H1 (cell line): ENCODE data around the gene KCND1. TPM values are rescaled to one million over a fixed set of nuclear protein-coding genes. Genes with fewer than 3 reads are reported as not detected.

Experiments
- CTCF ChIA-PET: fragments of 300-600 bp; sonication (Branson Sonifier 250); formaldehyde crosslinking; loops from one replicate; lab custom pipeline; 2021; ENCODE audit not compliant: partially characterized antibody; lab: Charles Lee
- POLR2A ChIA-PET: fragments of 300-600 bp; sonication (Branson Sonifier 250); formaldehyde crosslinking; loops from one replicate; lab custom pipeline; 2021; ENCODE audit warnings: inconsistent platforms; ENCODE audit not compliant: partially characterized antibody; lab: Charles Lee
- DNase-seq, 2 experiments: peaks; one replicate each; pipeline versions ENCODE4 v3.0.0 to v3.0.0-alpha.2; 2010 to 2022; ENCODE audit warnings: low spot score in 2 of 2, low read depth in 1 of 2, mixed read lengths in 1 of 2
- FAIRE-seq: peaks from 2 replicates; lab custom pipeline; 2011; peaks lifted over from hg19 to GRCh38; lab: Jason Lieb, UNC
- H2AFZ ChIP-seq: 2 replicates; pipeline ENCODE4 v1.8.1; 2012; ENCODE audit warnings: low read length, inconsistent platforms
- H2AK5ac ChIP-seq: 2 replicates; pipeline ENCODE4 v1.6.1; 2013; ENCODE audit warnings: low read depth, low read length
- H2BK120ac ChIP-seq: replicated peaks from 2 replicates; pipeline ENCODE3; 2013; ENCODE audit warnings: low read depth, low read length, inconsistent platforms
- H2BK12ac ChIP-seq: 2 replicates; pipeline ENCODE4 v1.6.1; 2013; ENCODE audit warnings: low read depth, low read length
- H2BK15ac ChIP-seq: 2 replicates; pipeline ENCODE4 v1.6.1; 2013; ENCODE audit warnings: low read length
- H2BK20ac ChIP-seq: 2 replicates; pipeline ENCODE4 v1.6.1; 2013; ENCODE audit warnings: low read length
- H2BK5ac ChIP-seq: 2 replicates; pipeline ENCODE4 v1.6.1; 2013; ENCODE audit warnings: low read depth, low read length
- H3K14ac ChIP-seq: 2 replicates; pipeline ENCODE4 v1.6.1; 2013; ENCODE audit warnings: inconsistent platforms; ENCODE audit not compliant: insufficient read length
- H3K18ac ChIP-seq: 2 replicates; pipeline ENCODE4 v1.6.1; 2013; ENCODE audit warnings: low read length; ENCODE audit errors: extremely low read depth
- H3K23ac ChIP-seq: 2 replicates; pipeline ENCODE4 v1.6.1; 2013; ENCODE audit warnings: inconsistent platforms; ENCODE audit not compliant: insufficient read length
- H3K23me2 ChIP-seq: 2 replicates; pipeline ENCODE4 v1.6.1; 2013; ENCODE audit warnings: low read depth, low read length
- H3K27ac ChIP-seq: 2 replicates; pipeline ENCODE4 v1.6.1; 2011; ENCODE audit warnings: low read depth, low read length, inconsistent platforms
- H3K27me3 ChIP-seq, 4 experiments: replicated peaks in 1 of 4; 1 replicate in 1 of 4; 2 replicates in 3 of 4; pipeline versions ENCODE4 v1.6.1 to v1.8.1; 2011 to 2013; ENCODE audit warnings: low read length in 3 of 4, mild to moderate bottlenecking in 3 of 4, inconsistent platforms in 2 of 4, mixed read lengths in 2 of 4, moderate library complexity in 1 of 4; ENCODE audit not compliant: control insufficient read depth in 3 of 4, insufficient read depth in 3 of 4; ENCODE audit errors: extremely low read depth in 1 of 4
- H3K36me3 ChIP-seq, 4 experiments: 2 replicates each; pipeline versions ENCODE4 v1.6.1 to v1.8.1; 2011 to 2013; ENCODE audit warnings: mild to moderate bottlenecking in 4 of 4, low read length in 3 of 4, moderate library complexity in 2 of 4, control low read depth in 1 of 4, inconsistent platforms in 1 of 4; ENCODE audit not compliant: insufficient read depth in 4 of 4, control insufficient read depth in 2 of 4
- H3K4ac ChIP-seq: replicated peaks from 2 replicates; pipeline ENCODE3; 2013; ENCODE audit warnings: low read length, low read depth, mixed read lengths, inconsistent platforms; ENCODE audit not compliant: insufficient read length
- H3K4me1 ChIP-seq, 4 experiments: replicated peaks in 1 of 4; 1 replicate in 1 of 4; 2 replicates in 3 of 4; pipeline versions ENCODE4 v1.6.1 to v1.8.1; 2011 to 2013; ENCODE audit warnings: low read length in 3 of 4, inconsistent platforms in 2 of 4, mixed read lengths in 1 of 4; ENCODE audit not compliant: insufficient read depth in 4 of 4, control insufficient read depth in 3 of 4
- H3K4me2 ChIP-seq, 2 experiments: 2 replicates each; pipeline versions ENCODE4 v1.6.1 to v1.8.1; 2011 to 2013; ENCODE audit warnings: low read depth in 2 of 2, low read length in 2 of 2, control low read depth in 1 of 2, inconsistent platforms in 1 of 2, mild to moderate bottlenecking in 1 of 2; ENCODE audit not compliant: insufficient read depth in 1 of 2
- H3K4me3 ChIP-seq, 4 experiments: fragments of 200-600, 300-600 bp in 1 of 4; sonication (generic), shearing (Covaris generic), sonication (Bioruptor Twin) in 1 of 4; 2 replicates each; pipeline versions ENCODE4 v1.5.1 to v1.8.1; 2011 to 2016; ENCODE audit warnings: low read length in 4 of 4, low read depth in 3 of 4, control low read depth in 2 of 4, inconsistent platforms in 2 of 4, mild to moderate bottlenecking in 2 of 4, mixed read lengths in 1 of 4, moderate library complexity in 1 of 4; ENCODE audit not compliant: insufficient read depth in 2 of 4; ENCODE audit errors: extremely low read depth in 1 of 4
- H3K56ac ChIP-seq: replicated peaks from 2 replicates; pipeline ENCODE3; 2013; ENCODE audit warnings: low read depth, mild to moderate bottlenecking, mixed read lengths, low read length, inconsistent platforms; ENCODE audit not compliant: insufficient read length
- H3K79me1 ChIP-seq: 2 replicates; pipeline ENCODE4 v1.6.1; 2013; ENCODE audit warnings: low read depth, low read length, control low read depth
- H3K79me2 ChIP-seq, 2 experiments: 2 replicates each; pipeline versions ENCODE4 v1.6.1 to v1.8.1; 2012 to 2013; ENCODE audit warnings: low read length in 2 of 2, mild to moderate bottlenecking in 2 of 2, inconsistent platforms in 1 of 2; ENCODE audit not compliant: insufficient read depth in 2 of 2, control insufficient read depth in 1 of 2
- H3K9ac ChIP-seq, 4 experiments: replicated peaks in 1 of 4; 1 replicate in 1 of 4; 2 replicates in 3 of 4; pipeline versions ENCODE4 v1.6.1 to v1.8.1; 2011 to 2013; ENCODE audit warnings: low read depth in 3 of 4, low read length in 3 of 4, control low read depth in 2 of 4, mild to moderate bottlenecking in 2 of 4, moderate library complexity in 2 of 4, inconsistent platforms in 1 of 4; ENCODE audit errors: extremely low read depth in 1 of 4
- H3K9me3 ChIP-seq, 2 experiments: 2 replicates each; pipeline versions ENCODE4 v1.6.1 to v1.8.1; 2012 to 2013; ENCODE audit warnings: mild to moderate bottlenecking in 2 of 2, moderate library complexity in 2 of 2, control low read depth in 1 of 2, inconsistent platforms in 1 of 2, low read depth in 1 of 2, low read length in 1 of 2, mixed read lengths in 1 of 2; ENCODE audit not compliant: insufficient read depth in 2 of 2
- H4K20me1 ChIP-seq, 2 experiments: replicated peaks in 1 of 2; 2 replicates each; pipeline versions ENCODE3 to v1.8.1; 2011 to 2013; ENCODE audit warnings: inconsistent platforms in 2 of 2, low read length in 2 of 2, mild to moderate bottlenecking in 1 of 2; ENCODE audit not compliant: insufficient read depth in 2 of 2, control insufficient read depth in 1 of 2
- H4K5ac ChIP-seq: 2 replicates; pipeline ENCODE4 v1.6.1; 2013; ENCODE audit warnings: low read length, low read depth, mixed read lengths, inconsistent platforms; ENCODE audit not compliant: insufficient read length
- H4K8ac ChIP-seq: 2 replicates; pipeline ENCODE4 v1.8.0; 2013; ENCODE audit warnings: mild to moderate bottlenecking, moderate library complexity, low read length, inconsistent platforms; ENCODE audit not compliant: insufficient read depth; ENCODE audit errors: extremely low read depth
- H4K91ac ChIP-seq: replicated peaks from 2 replicates; pipeline ENCODE3; 2013; ENCODE audit warnings: low read length, mixed read lengths, inconsistent platforms; ENCODE audit not compliant: insufficient read length
- BCL11A ChIP-seq, 2 experiments: IDR thresholded peaks; one replicate each; pipeline ENCODE4 v1.6.1; 2011; ENCODE audit warnings: low read depth in 2 of 2, low read length in 2 of 2, mild to moderate bottlenecking in 2 of 2
- HDAC2 ChIP-seq, 2 experiments: fragments of 300-600 bp in 1 of 2; sonication (generic) in 1 of 2; IDR thresholded peaks; 2 replicates each; pipeline ENCODE4 v1.6.1; 2011 to 2012; ENCODE audit warnings: low read depth in 2 of 2, low read length in 2 of 2, mild to moderate bottlenecking in 2 of 2, moderate library complexity in 2 of 2, borderline replicate concordance in 1 of 2, inconsistent platforms in 1 of 2
- TAF1 ChIP-seq: IDR thresholded peaks from 2 replicates; pipeline ENCODE4 v1.6.1; 2011; ENCODE audit warnings: mild to moderate bottlenecking, low read depth, low read length
- WGBS, 2 experiments: shearing (Covaris generic) in 1 of 2; methylation state at CpG; one replicate each; pipeline versions ENCODE4 v1.1.6 to v1.1.7; 2013 to 2015; ENCODE audit warnings: low lambda C conversion rate in 2 of 2, mixed read lengths in 2 of 2, inconsistent platforms in 1 of 2, low coverage in 1 of 2, missing lambda C conversion rate in 1 of 2; ENCODE audit not compliant: insufficient replicate concordance in 2 of 2, insufficient coverage in 1 of 2, insufficient read length in 1 of 2; ENCODE audit errors: extremely low coverage in 1 of 2, missing lambda C conversion rate in 1 of 2; 5-methylcytosine and 5-hydroxymethylcytosine counted together
- polyA plus RNA-seq, 7 experiments: library from polyadenylated mRNA; depleted of rRNA in 3 of 7; stranded (reverse) in 5 of 7; unstranded in 2 of 7; fragments of >200 nt in 5 of 7; fragments of 200-250 nt in 2 of 7; gene quantifications; 1 replicate in 5 of 7; 2 replicates in 1 of 7; 4 replicates in 1 of 7; pipeline versions ENCODE4 v1.2.1 to v1.2.3, GENCODE V29; 2011 to 2013; ENCODE audit warnings: missing spikeins in 2 of 7, mixed read lengths in 2 of 7
- total RNA-seq: library from RNA; stranded (reverse); fragmentation: NEBNext Ultra II Directional; extraction: Animal tissue kit (Norgen Biotek cat#: 25700); gene quantifications from 2 replicates; pipeline ENCODE4 v1.2.1, GENCODE V29; 2021

The KCND1 gene
- total and polyA plus RNA-seq, 2 of the 8 experiments (the other 6 are each of a cell fraction or from before 2014, with no cell fraction given) = 3.1 to 6.8 TPM

DNA sequence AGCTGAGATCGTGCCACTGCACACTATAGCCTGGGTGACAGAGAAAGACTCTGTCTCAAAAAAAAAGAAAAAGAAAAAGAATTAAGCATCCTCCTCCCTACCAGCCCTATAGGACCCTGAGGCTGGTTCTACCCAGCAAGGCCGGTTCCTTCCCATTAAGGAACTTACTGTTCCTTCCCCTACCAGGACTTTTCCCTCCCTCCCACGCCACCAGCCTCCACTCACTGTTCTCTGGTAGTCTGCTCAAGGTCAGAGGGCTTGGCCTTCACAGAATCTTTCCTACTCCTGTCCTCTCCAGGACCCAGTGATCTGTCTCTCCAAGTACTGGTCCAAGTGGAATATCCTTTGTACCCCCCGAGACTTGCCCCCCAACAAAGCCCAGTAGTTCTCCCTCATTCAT, 29.0 kb upstream of the KCND1 start:
- no peak overlapping the region for H3K27ac ChIP-seq
- no peak overlapping the region for H4K5ac ChIP-seq
- no peaks in the 10 kb centered on the region for H3K23me2 ChIP-seq
- peaks cover 3 to 15% of the 10 kb centered on the region in 2 experiments; a peak in 3 of 4 replicates for H3K79me2 ChIP-seq
- H2AK5ac ChIP-seq = no peak overlapping the region
- H2BK5ac ChIP-seq = no peak overlapping the region
- H2BK120ac ChIP-seq = no peak overlapping the region
- H3K18ac ChIP-seq = no peak overlapping the region
- no peak overlapping the region for H2AFZ ChIP-seq
- H3K56ac ChIP-seq = no peak overlapping the region
- no peak overlapping the region for H2BK12ac ChIP-seq
- no peak overlapping the region for H2BK20ac ChIP-seq
- peaks cover 2 to 24% (median 16%) of the 10 kb centered on the region in 4 experiments; a peak in 7 of 8 replicates for H3K36me3 ChIP-seq
- no peak overlapping the region for H3K4ac ChIP-seq
- peak overlapping the region; percentile 75 to 83; a peak in 2 of 4 replicates for H3K4me2 ChIP-seq
- H3K9me3 ChIP-seq = no peaks in the 10 kb centered on the region
- H3K27me3 ChIP-seq = no peaks in the 10 kb centered on the region
- peak overlapping the region in 2 of 4 experiments; percentile 98; a peak in 2 of 8 replicates for H3K4me3 ChIP-seq
- POLR2A ChIA-PET = no interaction called here
- CTCF ChIA-PET = no interaction called here
- no peak overlapping the region for H4K8ac ChIP-seq
- H4K91ac ChIP-seq = no peak overlapping the region
- no peaks in the 10 kb centered on the region for H3K79me1 ChIP-seq
- FAIRE-seq = no peak
- H2BK15ac ChIP-seq = no peak overlapping the region
- H3K14ac ChIP-seq = no peak overlapping the region
- H3K23ac ChIP-seq = no peak overlapping the region
- peaks cover 0 to 5% of the 10 kb centered on the region in 2 experiments for H4K20me1 ChIP-seq
- no peak overlapping the region for H3K9ac ChIP-seq
- 81% methylated on average over 2 of the region's 4 CpGs; no CpG with 5 or more reads in 1 of the 2 experiments for WGBS, 2 experiments
- no peak for DNase-seq
- H3K4me1 ChIP-seq = peaks cover 0 to 3% (median 0%) of the 10 kb centered on the region in 4 experiments; a peak in 1 of 7 replicates
- TF ChIP-seq HDAC2 (IDR thresholded peaks at IDR 0.05; ENCODE audit: borderline replicate concordance in 1 of 2, low read depth in 2 of 2, low read length in 2 of 2) (no peak), BCL11A (IDR thresholded peaks at IDR 0.05; ENCODE audit: low read depth in 2 of 2, low read length in 2 of 2) (no peak), TAF1 (no peak)
